ENCODE measurements around the gene EME1. TPM values are rescaled to one million over a fixed set of nuclear protein-coding genes. Genes with fewer than 3 reads are reported as not detected.

EME1 gene
- total and polyA plus RNA-seq, 2 of the 8 experiments (the other 6 are each of a cell fraction or from before 2014, with no cell fraction given), result 13.9 to 16.3 TPM

- peaks cover 0 to 27% (median 11%) of the 10 kb centered on the region in 4 experiments; a peak in 6 of 7 replicates for H3K4me1 ChIP-seq (replicated peaks in 1 of 4; ENCODE audit: control insufficient read depth in 3 of 4, insufficient read depth in 4 of 4, low read length in 3 of 4)
- no peak overlapping the region for H3K23ac ChIP-seq (ENCODE audit: insufficient read length)
- H3K27me3 ChIP-seq (replicated peaks in 1 of 4; ENCODE audit: control insufficient read depth in 3 of 4, extremely low read depth in 1 of 4, insufficient read depth in 3 of 4, low read length in 3 of 4), result no peaks in the 10 kb centered on the region
- no peak overlapping the region for H3K4me3 ChIP-seq (ENCODE audit: extremely low read depth in 1 of 4, insufficient read depth in 2 of 4, low read depth in 3 of 4, low read length in 4 of 4)
- H3K79me1 ChIP-seq (ENCODE audit: low read depth, low read length), result no peaks in the 10 kb centered on the region
- no peak overlapping the region for H3K9ac ChIP-seq (replicated peaks in 1 of 4; ENCODE audit: extremely low read depth in 1 of 4, low read depth in 3 of 4, low read length in 3 of 4)
- no peak overlapping the region for H4K8ac ChIP-seq (ENCODE audit: extremely low read depth, insufficient read depth, low read length)
- H3K4me2 ChIP-seq (ENCODE audit: insufficient read depth in 1 of 2, low read depth in 2 of 2, low read length in 2 of 2), result peak overlapping the region; percentile 13 to 44; a peak in 3 of 4 replicates
- no peak for FAIRE-seq
- H4K20me1 ChIP-seq (replicated peaks in 1 of 2; ENCODE audit: control insufficient read depth in 1 of 2, insufficient read depth in 2 of 2, low read length in 2 of 2), result peaks cover 10 to 23% of the 10 kb centered on the region in 2 experiments
- no peak overlapping the region for H4K91ac ChIP-seq (replicated peaks; ENCODE audit: insufficient read length, low read length)
- H2BK120ac ChIP-seq (replicated peaks; ENCODE audit: low read depth, low read length), result no peak overlapping the region
- no peak overlapping the region for H4K5ac ChIP-seq (ENCODE audit: insufficient read length, low read depth, low read length)
- CTCF ChIA-PET (ENCODE audit: partially characterized antibody), result interaction anchor here (0.7 to 6.1 kb wide), 7 partner anchors 9 to 164 kb away, joined by 3 to 58 read pairs (median 4); no protein-coding TSS in a partner anchor
- no peak overlapping the region for H3K18ac ChIP-seq (ENCODE audit: extremely low read depth, low read length)
- peaks cover 10 to 26% (median 20%) of the 10 kb centered on the region in 4 experiments; a peak in 7 of 8 replicates for H3K36me3 ChIP-seq (ENCODE audit: control insufficient read depth in 2 of 4, insufficient read depth in 4 of 4, low read length in 3 of 4)
- no peak overlapping the region for H3K4ac ChIP-seq (replicated peaks; ENCODE audit: insufficient read length, low read depth, low read length)
- no peak overlapping the region for H3K56ac ChIP-seq (replicated peaks; ENCODE audit: insufficient read length, low read depth, low read length)
- no peak overlapping the region for H3K27ac ChIP-seq (ENCODE audit: low read depth, low read length)
- no peaks in the 10 kb centered on the region for H3K23me2 ChIP-seq (ENCODE audit: low read depth, low read length)
- POLR2A ChIA-PET (ENCODE audit: partially characterized antibody), result interaction anchor here (1.3 to 20.2 kb wide), 3 partner anchors 14 to 48 kb away, joined by 3 to 313 read pairs (median 135); partner anchors contain the start of genes EME1, LRRC59, MRPL27 and XYLT2
- WGBS, 2 experiments (ENCODE audit: extremely low coverage in 1 of 2, insufficient coverage in 1 of 2, insufficient read length in 1 of 2, insufficient replicate concordance in 2 of 2, low coverage in 1 of 2, low lambda C conversion rate in 2 of 2, missing lambda C conversion rate in 1 of 2), result 59% methylated on average over 4 of the region's 4 CpGs; no CpG with 5 or more reads in 1 of the 2 experiments
- no peak overlapping the region for H2BK12ac ChIP-seq (ENCODE audit: low read depth, low read length)
- no peak overlapping the region for H2AK5ac ChIP-seq (ENCODE audit: low read depth, low read length)
- H2BK15ac ChIP-seq (ENCODE audit: low read length), result no peak overlapping the region
- no peak for DNase-seq (ENCODE audit: low read depth in 1 of 2, low spot score in 2 of 2)
- no peak overlapping the region for H3K14ac ChIP-seq (ENCODE audit: insufficient read length)
- H3K9me3 ChIP-seq (ENCODE audit: insufficient read depth in 2 of 2, low read depth in 1 of 2, low read length in 1 of 2), result no peaks in the 10 kb centered on the region
- H2BK20ac ChIP-seq (ENCODE audit: low read length), result no peak overlapping the region
- H3K79me2 ChIP-seq (ENCODE audit: control insufficient read depth in 1 of 2, insufficient read depth in 2 of 2, low read length in 2 of 2), result no peaks in the 10 kb centered on the region
- H2BK5ac ChIP-seq (ENCODE audit: low read depth, low read length), result no peak overlapping the region
- no peak overlapping the region for H2AFZ ChIP-seq (ENCODE audit: low read length)
- no peak for TF ChIP-seq TBP (IDR thresholded peaks at IDR 0.05; ENCODE audit: low read depth, low read length)
- TF ChIP-seq, protein P1, sequence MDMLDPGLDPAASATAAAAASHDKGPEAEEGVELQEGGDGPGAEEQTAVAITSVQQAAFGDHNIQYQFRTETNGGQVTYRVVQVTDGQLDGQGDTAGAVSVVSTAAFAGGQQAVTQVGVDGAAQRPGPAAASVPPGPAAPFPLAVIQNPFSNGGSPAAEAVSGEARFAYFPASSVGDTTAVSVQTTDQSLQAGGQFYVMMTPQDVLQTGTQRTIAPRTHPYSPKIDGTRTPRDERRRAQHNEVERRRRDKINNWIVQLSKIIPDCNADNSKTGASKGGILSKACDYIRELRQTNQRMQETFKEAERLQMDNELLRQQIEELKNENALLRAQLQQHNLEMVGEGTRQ (IDR thresholded peaks at IDR 0.05; ENCODE audit: low read length), result no peak
Observed at GRCh38 chr17:50364061-50364458, 9.0 kb upstream of the EME1 start.

All from H1 (cell line).